Adrenal gland (tissue), 5 donors: Measurements from ENCODE around the gene SPA17.

Experiments used
- CTCF ChIP-seq, 6 experiments: fragments of 450-650 bp in 4 of 6; fragments of 200-600 bp in 2 of 6; sonication (generic) in 1 of 6; IDR thresholded peaks; 1 replicate in 5 of 6; 2 replicates in 1 of 6; pipeline versions ENCODE4 v1.5.1 to v1.8.0; 2016 to 2021; ENCODE audit warnings: antibody characterized with exemption in 6 of 6, mild to moderate bottlenecking in 2 of 6, moderate library complexity in 1 of 6
- POLR2A ChIP-seq, 2 donors: fragments of 450-650 bp; IDR thresholded peaks; one replicate each; pipeline ENCODE4 v1.6.1; 2017; ENCODE audit warnings: antibody characterized with exemption in 2 of 2, mild to moderate bottlenecking in 2 of 2, moderate library complexity in 1 of 2
- donor health status: DM: no; HTN: no; CAD: no.

GRCh38 chr11:124638500-124638899 lies 35.2 kb upstream of the SPA17 start:
- no peak for TF ChIP-seq CTCF (IDR thresholded peaks at IDR 0.05)
- TF ChIP-seq POLR2A (IDR thresholded peaks at IDR 0.05): no peak
